ENCODE results near the gene KANSL1L.

GRCh38 chr2:210189452-210190138, 18.4 kb upstream of the KANSL1L start:
- TF ChIP-seq, protein P1, sequence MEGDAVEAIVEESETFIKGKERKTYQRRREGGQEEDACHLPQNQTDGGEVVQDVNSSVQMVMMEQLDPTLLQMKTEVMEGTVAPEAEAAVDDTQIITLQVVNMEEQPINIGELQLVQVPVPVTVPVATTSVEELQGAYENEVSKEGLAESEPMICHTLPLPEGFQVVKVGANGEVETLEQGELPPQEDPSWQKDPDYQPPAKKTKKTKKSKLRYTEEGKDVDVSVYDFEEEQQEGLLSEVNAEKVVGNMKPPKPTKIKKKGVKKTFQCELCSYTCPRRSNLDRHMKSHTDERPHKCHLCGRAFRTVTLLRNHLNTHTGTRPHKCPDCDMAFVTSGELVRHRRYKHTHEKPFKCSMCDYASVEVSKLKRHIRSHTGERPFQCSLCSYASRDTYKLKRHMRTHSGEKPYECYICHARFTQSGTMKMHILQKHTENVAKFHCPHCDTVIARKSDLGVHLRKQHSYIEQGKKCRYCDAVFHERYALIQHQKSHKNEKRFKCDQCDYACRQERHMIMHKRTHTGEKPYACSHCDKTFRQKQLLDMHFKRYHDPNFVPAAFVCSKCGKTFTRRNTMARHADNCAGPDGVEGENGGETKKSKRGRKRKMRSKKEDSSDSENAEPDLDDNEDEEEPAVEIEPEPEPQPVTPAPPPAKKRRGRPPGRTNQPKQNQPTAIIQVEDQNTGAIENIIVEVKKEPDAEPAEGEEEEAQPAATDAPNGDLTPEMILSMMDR (IDR thresholded peaks at IDR 0.05; ENCODE audit: low read length) = no peak
- TF ChIP-seq EZH2 (optimal IDR thresholded peaks at IDR 0.05; ENCODE audit: low read depth, low read length) = no peak

Data from MM.1S (cell line).